ENCODE measurements around the gene FAM114A1.

The FAM114A1 gene

DNA sequence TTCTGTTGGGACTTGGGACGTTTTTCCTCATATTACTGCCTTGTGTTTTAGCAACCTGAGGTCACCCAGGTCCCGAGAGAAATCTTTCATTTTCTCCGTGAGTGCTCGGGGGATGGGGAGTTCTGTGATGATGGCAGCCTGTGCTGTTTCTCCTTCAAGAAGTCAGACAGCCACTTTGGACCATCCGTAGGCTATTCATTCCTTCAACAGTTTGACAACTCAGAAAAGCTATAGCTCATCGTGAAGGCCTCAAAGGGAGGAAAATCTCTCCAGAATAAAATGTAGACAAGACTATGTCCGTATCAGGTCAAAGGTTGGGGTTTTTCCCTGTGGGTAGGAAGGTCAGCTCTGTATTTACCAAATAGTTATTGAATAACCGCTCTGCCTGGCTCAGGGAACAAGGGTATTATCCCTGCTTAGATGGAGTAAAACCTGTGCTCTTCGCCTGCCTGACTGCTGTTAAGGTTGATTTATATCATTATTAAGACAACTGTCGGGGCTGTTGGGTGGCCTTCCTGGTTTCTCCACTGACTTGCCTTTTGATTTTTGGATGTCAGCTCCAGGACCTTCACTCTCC lies 36.6 kb downstream of the FAM114A1 start:
- no peaks in the 10 kb centered on the region for H3K9me3 ChIP-seq (ENCODE audit: control insufficient read depth, insufficient read depth, low read depth, low read length)
- no peak for TF ChIP-seq ZNF132 (tag by site-specific recombination; IDR thresholded peaks at IDR 0.05; ENCODE audit: borderline replicate concordance)
- TF ChIP-seq, protein P1, sequence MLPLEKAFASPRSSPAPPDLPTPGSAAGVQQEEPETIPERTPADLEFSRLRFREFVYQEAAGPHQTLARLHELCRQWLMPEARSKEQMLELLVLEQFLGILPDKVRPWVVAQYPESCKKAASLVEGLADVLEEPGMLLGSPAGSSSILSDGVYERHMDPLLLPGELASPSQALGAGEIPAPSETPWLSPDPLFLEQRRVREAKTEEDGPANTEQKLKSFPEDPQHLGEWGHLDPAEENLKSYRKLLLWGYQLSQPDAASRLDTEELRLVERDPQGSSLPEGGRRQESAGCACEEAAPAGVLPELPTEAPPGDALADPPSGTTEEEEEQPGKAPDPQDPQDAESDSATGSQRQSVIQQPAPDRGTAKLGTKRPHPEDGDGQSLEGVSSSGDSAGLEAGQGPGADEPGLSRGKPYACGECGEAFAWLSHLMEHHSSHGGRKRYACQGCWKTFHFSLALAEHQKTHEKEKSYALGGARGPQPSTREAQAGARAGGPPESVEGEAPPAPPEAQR (tag by site-specific recombination; IDR thresholded peaks at IDR 0.05) = no peak
- TF ChIP-seq, protein P2, sequence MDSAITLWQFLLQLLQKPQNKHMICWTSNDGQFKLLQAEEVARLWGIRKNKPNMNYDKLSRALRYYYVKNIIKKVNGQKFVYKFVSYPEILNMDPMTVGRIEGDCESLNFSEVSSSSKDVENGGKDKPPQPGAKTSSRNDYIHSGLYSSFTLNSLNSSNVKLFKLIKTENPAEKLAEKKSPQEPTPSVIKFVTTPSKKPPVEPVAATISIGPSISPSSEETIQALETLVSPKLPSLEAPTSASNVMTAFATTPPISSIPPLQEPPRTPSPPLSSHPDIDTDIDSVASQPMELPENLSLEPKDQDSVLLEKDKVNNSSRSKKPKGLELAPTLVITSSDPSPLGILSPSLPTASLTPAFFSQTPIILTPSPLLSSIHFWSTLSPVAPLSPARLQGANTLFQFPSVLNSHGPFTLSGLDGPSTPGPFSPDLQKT (IDR thresholded peaks at IDR 0.05; ENCODE audit: borderline replicate concordance, low read depth, low read length) = no peak
- TF ChIP-seq, protein P3, sequence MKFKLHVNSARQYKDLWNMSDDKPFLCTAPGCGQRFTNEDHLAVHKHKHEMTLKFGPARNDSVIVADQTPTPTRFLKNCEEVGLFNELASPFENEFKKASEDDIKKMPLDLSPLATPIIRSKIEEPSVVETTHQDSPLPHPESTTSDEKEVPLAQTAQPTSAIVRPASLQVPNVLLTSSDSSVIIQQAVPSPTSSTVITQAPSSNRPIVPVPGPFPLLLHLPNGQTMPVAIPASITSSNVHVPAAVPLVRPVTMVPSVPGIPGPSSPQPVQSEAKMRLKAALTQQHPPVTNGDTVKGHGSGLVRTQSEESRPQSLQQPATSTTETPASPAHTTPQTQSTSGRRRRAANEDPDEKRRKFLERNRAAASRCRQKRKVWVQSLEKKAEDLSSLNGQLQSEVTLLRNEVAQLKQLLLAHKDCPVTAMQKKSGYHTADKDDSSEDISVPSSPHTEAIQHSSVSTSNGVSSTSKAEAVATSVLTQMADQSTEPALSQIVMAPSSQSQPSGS (tag by site-specific recombination; IDR thresholded peaks at IDR 0.05; ENCODE audit: low read depth) = no peak
- TF ChIP-seq, protein P4, sequence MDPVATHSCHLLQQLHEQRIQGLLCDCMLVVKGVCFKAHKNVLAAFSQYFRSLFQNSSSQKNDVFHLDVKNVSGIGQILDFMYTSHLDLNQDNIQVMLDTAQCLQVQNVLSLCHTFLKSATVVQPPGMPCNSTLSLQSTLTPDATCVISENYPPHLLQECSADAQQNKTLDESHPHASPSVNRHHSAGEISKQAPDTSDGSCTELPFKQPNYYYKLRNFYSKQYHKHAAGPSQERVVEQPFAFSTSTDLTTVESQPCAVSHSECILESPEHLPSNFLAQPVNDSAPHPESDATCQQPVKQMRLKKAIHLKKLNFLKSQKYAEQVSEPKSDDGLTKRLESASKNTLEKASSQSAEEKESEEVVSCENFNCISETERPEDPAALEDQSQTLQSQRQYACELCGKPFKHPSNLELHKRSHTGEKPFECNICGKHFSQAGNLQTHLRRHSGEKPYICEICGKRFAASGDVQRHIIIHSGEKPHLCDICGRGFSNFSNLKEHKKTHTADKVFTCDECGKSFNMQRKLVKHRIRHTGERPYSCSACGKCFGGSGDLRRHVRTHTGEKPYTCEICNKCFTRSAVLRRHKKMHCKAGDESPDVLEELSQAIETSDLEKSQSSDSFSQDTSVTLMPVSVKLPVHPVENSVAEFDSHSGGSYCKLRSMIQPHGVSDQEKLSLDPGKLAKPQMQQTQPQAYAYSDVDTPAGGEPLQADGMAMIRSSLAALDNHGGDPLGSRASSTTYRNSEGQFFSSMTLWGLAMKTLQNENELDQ (tag by site-specific recombination; IDR thresholded peaks at IDR 0.05; ENCODE audit: low read depth) = no peak
- no peak for TF ChIP-seq GLI2 (tag by site-specific recombination; IDR thresholded peaks at IDR 0.05; ENCODE audit: borderline replicate concordance, low read depth)
- no peak for TF ChIP-seq ZNF423 (tag by site-specific recombination; IDR thresholded peaks at IDR 0.05)
- no peak for TF ChIP-seq WT1 (tag by site-specific recombination; IDR thresholded peaks at IDR 0.05)
- TF ChIP-seq, protein P5, sequence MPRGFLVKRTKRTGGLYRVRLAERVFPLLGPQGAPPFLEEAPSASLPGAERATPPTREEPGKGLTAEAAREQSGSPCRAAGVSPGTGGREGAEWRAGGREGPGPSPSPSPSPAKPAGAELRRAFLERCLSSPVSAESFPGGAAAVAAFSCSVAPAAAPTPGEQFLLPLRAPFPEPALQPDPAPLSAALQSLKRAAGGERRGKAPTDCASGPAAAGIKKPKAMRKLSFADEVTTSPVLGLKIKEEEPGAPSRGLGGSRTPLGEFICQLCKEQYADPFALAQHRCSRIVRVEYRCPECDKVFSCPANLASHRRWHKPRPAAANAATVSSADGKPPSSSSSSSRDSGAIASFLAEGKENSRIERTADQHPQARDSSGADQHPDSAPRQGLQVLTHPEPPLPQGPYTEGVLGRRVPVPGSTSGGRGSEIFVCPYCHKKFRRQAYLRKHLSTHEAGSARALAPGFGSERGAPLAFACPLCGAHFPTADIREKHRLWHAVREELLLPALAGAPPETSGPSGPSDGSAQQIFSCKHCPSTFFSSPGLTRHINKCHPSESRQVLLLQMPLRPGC (tag by site-specific recombination; IDR thresholded peaks at IDR 0.05) = no peak
- no peak for TF ChIP-seq FEZF1 (tag by site-specific recombination; IDR thresholded peaks at IDR 0.05)
- no peak for TF ChIP-seq ZNF501 (tag by site-specific recombination; IDR thresholded peaks at IDR 0.05)
- no peak for TF ChIP-seq ZBTB7A (tag by site-specific recombination; IDR thresholded peaks at IDR 0.05; ENCODE audit: low read depth)
- no peak for TF ChIP-seq MYNN (tag by site-specific recombination; IDR thresholded peaks at IDR 0.05; ENCODE audit: borderline replicate concordance)
- no peak for TF ChIP-seq BCL11A (tag by site-specific recombination; IDR thresholded peaks at IDR 0.05; ENCODE audit: low read depth)
- TF ChIP-seq, protein P6, sequence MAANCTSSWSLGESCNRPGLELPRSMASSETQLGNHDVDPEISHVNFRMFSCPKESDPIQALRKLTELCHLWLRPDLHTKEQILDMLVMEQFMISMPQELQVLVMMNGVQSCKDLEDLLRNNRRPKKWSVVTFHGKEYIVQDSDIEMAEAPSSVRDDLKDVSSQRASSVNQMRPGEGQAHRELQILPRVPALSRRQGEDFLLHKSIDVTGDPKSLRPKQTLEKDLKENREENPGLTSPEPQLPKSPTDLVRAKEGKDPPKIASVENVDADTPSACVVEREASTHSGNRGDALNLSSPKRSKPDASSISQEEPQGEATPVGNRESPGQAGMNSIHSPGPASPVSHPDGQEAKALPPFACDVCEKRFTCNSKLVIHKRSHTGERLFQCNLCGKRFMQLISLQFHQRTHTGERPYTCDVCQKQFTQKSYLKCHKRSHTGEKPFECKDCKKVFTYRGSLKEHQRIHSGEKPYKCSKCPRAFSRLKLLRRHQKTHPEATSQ (tag by site-specific recombination; IDR thresholded peaks at IDR 0.05) = no peak
- no peak for TF ChIP-seq ZNF114 (tag by site-specific recombination; IDR thresholded peaks at IDR 0.05)
- TF ChIP-seq, protein P7, sequence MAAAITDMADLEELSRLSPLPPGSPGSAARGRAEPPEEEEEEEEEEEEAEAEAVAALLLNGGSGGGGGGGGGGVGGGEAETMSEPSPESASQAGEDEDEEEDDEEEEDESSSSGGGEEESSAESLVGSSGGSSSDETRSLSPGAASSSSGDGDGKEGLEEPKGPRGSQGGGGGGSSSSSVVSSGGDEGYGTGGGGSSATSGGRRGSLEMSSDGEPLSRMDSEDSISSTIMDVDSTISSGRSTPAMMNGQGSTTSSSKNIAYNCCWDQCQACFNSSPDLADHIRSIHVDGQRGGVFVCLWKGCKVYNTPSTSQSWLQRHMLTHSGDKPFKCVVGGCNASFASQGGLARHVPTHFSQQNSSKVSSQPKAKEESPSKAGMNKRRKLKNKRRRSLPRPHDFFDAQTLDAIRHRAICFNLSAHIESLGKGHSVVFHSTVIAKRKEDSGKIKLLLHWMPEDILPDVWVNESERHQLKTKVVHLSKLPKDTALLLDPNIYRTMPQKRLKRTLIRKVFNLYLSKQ (tag by site-specific recombination; IDR thresholded peaks at IDR 0.05; ENCODE audit: borderline replicate concordance) = no peak
- TF ChIP-seq BCL11B (tag by site-specific recombination; IDR thresholded peaks at IDR 0.05; ENCODE audit: low read depth) = no peak
- POLR2A ChIA-PET = no interaction called here

More for the DNA sequence above, 36.6 kb downstream of the FAM114A1 start:
- Histone ChIP-seq H3K4me1 (ENCODE audit: control insufficient read depth, insufficient read depth, low read length) (no peaks in the 10 kb centered on the region), H3K4me3 (ENCODE audit: low read depth, low read length) (no peak overlapping the region), H3K36me3 (ENCODE audit: control insufficient read depth in 2 of 2, insufficient read depth in 1 of 2, low read length in 2 of 2) (peaks cover 0 to 39% of the 10 kb centered on the region in 2 experiments; a peak in 1 of 3 replicates), H3K27ac (ENCODE audit: extremely low read depth, low read depth, low read length) (no peak overlapping the region)
- CTCF ChIA-PET = interaction anchor here (0.6 to 6.7 kb wide), 4 partner anchors 126 to 230 kb away, joined by 3 to 87 read pairs (median 4); no protein-coding TSS in a partner anchor

Measured in HEK293 (cell line).